ENCODE results near the gene RBM17.

- no peak for TF ChIP-seq TAF1 (IDR thresholded peaks at IDR 0.05; ENCODE audit: low read depth, low read length)
- no peak for TF ChIP-seq POLR2AphosphoS5 (IDR thresholded peaks at IDR 0.05; ENCODE audit: low read depth, low read length)
Measured at GRCh38 chr10:6141296-6142151, 52.7 kb downstream of the RBM17 start.

All from GM12891 (cell line).